Measurements from ENCODE around the gene HSD17B10.
"Not testable (repeated sequence)": the region's sequence is repeated elsewhere in the genome, so short reads cannot be mapped to it uniquely, and the experiment has no call there.

Gene HSD17B10

DNA sequence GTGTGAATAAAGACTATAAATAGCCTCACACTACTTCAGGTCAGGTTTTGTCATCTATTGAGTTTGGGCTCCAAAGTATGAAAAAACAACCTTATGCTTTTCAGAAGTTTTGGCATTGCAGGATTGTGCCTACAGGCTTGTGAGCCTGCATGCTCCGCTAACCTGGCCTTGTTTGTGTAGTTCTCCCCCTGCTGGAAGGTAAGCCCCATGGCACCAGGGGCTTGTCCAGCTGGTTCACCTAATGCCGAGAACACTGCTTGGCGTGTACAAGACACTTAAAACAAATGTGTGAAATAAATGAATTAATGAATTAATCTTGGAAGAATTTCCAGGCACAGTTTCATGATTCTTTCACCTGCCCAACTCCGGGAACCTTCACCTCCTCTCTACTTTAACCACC lies 1.8 kb upstream of the HSD17B10 start:
- FAIRE-seq: peak; percentile 93

DNA sequence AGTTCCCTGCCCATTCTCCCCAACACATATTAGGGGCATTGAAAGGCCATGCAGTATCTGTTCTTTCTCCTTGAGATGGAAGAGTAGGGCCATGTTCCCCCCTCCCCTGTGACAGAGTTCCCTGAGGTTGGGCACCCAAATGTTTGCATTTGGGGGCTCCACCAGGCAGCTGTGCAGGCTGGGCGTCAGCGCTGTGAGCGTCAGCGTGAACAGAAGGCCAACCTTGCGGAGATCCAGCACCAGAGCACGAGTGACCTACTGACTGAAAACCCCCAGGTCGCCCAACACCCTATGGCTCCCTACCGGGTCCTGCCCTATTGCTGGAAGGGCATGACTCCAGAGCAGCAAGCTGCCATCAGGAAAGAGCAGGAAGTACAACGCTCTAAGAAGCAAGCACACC lies 3.9 kb downstream of the HSD17B10 start:
- FAIRE-seq: no peak

DNA sequence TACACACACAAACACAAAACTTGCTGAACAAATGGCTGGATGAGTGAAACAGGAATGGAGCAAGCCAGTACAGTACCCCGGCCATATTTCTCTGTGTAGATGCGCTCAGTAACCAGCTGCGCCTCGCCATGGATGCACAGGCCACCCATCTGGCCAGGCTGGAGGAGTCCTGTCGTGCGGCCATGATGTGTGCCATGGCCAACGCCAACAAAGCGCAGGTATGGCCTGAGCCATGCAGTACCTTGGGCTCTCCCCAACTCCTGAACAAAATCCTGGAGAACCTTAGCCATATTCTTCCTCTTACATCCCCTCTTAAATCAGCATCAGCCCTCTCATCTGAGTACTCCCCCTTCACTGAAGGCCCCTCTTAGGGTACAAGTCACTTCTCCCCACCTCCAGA lies 4.4 kb downstream of the HSD17B10 start:
- no peak for FAIRE-seq

DNA sequence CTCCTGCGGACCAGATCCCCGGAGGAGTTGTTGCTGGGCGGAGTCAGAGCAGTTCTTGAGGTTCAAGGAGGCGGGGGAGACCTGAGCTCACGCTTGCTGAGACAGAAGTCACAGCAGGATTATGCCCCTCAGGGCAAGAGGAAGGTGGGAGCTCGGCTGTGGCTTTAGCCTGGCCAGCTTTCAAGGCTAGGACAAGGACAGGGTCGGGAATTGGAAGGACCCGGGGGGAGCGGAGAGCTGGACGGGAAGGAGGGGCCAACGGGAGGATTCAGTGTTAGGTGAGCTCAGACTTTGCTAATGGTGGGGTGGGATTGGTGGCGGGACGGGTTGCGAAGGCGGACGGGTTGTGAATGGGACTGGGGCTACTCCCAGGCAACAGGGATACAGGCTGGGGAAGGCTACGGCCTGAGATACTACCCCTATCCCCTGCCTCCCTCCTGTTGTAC lies 11.3 kb downstream of the HSD17B10 start, which contains the start of gene RIBC1:
RIBC1 (plus strand) TSS at position 13 of the 446 bp plus-strand sequence. CDS start 3,404 bp downstream, outside the sequence.
- FAIRE-seq: no peak

DNA sequence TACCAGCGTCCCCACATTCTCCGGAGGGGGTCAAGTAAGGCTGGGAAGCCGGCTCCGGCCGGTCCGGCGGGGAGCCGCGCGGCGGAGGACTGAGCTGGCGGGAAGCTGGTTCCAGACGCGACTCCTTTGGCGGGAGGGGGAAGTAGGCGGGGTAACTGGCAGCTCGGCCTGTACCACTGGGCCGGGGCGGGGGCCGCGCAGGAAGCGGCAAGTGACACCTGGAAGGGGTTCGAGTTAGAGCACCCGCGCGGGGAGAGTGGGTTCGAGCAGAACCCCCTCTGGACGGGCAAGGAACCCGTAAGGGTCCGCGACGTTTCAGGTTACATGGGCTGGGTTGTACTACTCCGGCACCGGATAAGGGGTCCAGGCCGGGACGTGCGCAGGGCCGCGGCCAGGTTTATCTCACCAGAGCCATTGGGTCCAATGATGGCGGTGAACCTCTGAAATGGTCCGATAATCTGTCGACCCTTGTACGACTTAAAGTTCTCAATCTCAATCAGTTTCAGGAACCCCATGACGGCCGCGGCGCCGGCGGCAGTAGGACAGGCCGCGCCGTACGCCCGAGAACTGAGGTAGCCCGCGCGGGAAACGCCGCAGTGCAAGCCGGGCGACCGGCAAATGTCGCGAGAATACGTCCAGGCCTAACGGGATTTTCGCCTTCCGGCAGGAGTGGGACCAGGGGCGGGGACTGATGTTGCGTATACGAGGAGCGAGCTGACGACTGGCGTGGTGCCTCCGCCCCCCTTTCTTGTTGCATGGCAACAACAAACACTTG lies 11.9 kb downstream of the HSD17B10 start, which contains the start of gene SMC1A:
SMC1A (minus strand) TSS at position 569 of the 775 bp plus-strand sequence; CDS start at position 515, 54 bp downstream.
- peak; percentile 99 for FAIRE-seq

DNA sequence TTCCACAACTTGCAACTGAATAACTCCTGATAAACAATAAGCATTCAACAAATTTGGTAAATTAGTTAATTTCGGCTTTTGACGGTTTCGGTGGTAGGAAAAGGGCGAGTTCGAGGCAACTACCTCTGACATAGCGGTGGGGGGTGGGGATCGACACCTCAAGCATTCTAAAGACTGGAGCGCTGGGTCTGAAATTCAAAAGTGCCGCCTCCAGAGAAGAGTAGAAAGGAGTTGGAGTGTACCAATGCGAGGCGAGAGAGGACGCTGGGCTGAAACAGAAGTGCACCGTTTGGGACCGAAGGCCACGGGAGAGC lies 12.4 kb downstream of the HSD17B10 start:
- FAIRE-seq: no peak

DNA sequence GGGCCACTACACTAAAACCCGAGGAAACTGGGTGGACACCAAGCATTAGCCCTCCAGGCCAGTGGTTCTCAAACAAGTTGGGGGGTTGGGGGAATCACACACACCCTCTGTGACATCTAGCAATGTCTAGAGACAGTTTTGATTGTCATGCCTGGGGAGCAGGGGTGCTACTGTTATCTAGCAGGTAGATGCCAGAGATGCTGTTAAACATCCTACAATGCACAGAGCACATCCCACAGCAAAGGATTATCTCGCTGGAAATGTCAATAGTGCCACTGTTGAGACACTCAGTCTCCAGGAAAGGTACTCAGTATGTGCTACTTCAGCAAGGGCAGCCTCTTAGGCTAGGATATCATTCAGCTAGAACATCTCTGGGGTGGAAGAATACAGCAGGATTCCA lies 13.0 kb downstream of the HSD17B10 start:
- FAIRE-seq: no peak

DNA sequence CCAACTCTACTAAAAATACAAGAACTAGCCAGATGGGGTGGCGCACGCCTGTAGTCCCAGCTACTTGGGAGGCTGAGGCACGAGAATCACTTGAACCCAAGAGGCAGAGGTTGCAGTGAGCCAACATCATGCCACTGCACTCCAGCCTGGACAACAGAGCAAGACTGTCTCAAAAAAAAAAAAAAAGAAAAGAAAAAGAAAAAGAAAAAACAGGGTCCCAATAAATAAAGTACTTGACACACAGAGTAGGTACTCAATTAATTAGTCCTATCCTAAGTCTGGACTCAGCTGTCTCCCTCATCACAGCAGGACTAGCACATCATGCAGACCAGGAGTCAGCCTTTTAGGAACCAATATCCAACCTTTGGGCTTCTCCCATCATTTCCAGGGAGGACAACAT lies 13.8 kb downstream of the HSD17B10 start:
- not testable (repeated sequence) for FAIRE-seq

DNA sequence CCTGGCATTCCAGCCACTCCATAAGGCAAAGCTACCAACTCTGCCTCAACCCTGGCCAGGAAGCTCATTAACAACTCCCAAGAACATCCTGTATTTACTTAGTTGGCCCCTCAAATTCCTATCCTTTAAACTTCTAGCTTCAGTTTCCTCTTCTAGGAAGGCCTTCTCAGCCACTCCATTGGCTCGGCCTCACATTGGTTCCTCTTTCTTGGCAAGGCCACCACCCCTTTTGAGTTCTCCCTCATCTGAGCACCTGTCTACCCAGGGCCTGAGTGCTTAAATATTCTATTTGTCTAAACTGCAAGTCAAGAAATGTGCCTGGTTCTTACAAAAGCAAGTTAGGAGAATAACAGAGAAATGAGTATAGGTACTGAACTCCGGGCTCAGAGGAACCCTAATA lies 21.7 kb downstream of the HSD17B10 start:
- no peak for FAIRE-seq

DNA sequence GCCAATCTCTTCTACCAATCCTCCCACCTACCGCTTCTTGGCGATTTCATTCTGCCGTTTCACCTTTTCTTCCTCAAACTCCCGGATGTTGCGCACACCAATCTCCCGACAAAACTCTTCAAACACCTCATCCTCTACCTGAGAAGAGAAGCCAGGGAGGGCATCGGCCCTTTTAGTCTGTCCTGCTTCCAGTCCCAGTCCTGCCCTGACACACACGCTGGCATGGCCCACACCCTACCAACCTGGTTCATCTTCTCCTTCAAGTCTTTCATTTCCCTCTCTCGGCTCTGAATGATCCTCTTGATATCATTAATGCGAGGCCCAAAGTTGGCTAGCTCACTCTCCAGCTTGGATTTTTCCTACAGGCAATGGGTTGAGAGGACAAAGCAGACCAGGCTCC lies 30.6 kb downstream of the HSD17B10 start:
- no peak for FAIRE-seq

DNA sequence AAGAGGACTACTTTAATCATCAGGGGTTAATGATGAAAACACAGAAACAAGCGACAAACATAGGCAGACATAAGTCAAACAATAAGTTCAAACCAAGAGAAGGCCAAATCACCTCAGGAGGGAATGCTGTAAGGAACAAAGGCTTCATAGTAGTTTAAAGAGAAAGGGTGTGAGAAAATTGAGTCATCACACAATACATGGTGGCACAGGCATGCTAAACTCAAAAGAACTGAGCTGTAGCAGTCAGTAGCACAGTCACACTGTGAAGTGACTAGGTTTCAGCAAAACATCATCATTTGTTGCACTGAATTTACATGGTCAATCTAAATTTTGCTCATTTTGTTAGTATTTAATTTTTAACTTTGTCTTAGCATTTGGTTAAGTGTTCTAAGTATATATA lies 36.0 kb downstream of the HSD17B10 start:
- FAIRE-seq: no peak

DNA sequence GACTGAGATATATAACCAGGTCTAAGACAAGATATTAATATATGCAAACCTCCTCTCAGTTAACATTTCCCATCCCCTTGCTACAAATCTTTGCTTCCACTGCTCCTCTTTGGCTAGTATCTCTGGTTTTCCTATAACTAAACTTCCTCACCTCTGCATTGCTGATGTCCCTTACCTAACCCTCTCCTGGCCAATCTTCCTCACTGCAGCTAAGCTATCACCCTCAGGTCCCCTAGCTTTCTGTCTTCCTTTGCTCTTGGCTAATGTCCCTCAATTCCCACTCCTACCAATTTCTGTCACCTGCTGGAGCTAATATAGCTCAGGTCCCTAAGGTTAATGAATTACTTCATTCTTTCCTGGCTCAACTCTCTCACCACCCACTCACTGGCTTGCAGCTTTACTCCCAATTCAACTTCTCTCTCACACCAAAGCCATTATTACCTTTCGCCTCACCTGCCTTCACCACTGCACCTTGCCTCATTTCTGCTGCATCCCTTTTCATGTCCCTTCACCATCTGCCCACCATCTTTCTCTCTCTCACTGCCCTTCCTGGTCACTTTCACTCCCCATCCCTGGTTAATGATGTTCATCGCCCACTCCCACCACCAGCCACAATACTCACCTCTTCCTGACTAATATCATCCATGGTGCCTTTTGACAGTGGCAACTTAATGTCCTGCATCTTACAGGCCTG lies 38.4 kb downstream of the HSD17B10 start:
- no peak for FAIRE-seq

DNA sequence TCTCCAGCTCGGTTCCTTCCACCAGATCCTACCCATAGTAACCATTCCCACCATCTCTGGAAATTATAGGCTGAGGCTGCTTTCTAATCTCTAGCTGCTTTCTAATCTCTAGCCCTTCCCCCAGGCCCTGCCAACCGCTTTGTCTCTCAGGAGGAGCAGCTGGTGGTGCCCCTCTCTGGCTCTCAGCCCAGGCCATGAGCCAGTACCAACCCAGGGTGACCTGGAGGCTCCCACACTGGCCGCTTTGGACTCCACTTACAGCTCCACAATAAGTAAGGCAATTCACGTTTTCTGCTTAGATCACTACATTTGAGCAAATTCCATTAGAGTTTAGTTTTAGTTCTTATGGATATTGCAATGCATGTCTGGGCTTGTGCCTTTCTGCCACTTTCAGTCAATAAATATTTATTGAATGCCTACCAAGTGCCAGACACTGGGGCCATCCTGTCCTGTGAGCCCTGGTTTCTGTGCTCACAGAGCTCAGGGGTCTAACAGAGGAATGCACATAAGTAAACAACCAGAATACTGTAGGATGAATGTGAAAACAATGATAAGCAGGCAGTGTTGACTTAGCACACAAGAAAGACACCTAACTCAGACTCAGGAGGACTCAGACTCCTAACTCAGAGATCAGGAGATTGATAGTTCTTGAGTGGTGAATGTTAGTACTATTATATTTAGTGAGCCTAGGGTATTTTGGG lies 50.6 kb downstream of the HSD17B10 start:
- no peak for FAIRE-seq
